G401 (cell line): ENCODE measurements around the gene SH3RF3. TPM values are rescaled to one million over a fixed set of nuclear protein-coding genes. Genes with fewer than 3 reads are reported as not detected.
"Not testable (repeated sequence)": the region's sequence is repeated elsewhere in the genome, so short reads cannot be mapped to it uniquely, and the experiment has no call there.

Source experiments
- DNase-seq: peaks from one replicate; pipeline ENCODE4 v3.0.0-alpha.2; 2015; ENCODE audit warnings: low spot score
- in situ Hi-C: cut with HindIII; loops from 2 replicates; pipeline ENCODE4 v1.10.0; 2016; ENCODE audit warnings: low sequenced_read_pairs, mixed read lengths
- total RNA-seq: library from RNA; depleted of rRNA; stranded (reverse); fragments of >200 nt; shearing (Covaris generic); gene quantifications from 2 replicates; pipeline ENCODE4 v1.2.3, GENCODE V29; 2014

Gene SH3RF3
- total RNA-seq, 1 experiment from 2014 or later = not detected

DNA sequence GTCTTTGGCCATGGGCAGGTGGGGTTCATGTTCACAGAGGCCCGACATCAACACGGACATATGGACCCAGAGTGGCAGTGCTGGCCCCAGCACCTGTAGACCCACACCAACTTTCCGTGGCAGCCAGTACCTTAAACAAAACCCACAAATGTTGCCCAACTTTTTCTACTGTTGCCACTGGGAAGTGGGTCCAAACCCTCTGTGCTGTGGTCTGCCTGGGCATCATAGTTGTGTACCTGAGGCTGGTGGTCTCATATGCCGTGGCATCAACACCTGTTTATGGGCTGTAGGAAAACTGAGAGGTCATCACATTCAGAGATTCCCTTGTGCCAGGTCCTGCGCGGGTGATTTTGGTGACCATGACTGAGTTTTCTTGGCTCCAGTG, 79.9 kb downstream of the SH3RF3 start:
- in situ Hi-C loops = no loop called here
- no peak for DNase-seq

DNA sequence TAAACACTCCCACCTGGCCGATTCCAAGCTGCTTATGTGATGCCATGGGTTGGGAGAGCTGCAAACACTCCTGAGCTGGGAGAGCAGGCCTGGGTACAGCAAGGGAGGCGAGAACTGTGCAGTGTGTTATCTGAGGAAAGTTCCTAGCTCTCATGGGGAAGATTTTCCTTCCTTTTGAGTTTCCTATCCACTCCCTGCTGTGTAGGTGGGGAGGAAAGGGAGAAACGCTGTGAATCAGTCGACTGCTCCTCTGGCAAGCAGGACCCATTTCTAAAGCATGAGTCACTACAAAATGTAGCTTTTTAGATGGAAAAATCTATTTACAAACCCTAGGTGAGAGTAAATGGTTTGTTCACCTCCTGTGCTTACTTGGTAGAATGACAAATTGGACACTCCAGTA, 80.4 kb downstream of the SH3RF3 start:
- no peak for DNase-seq
- in situ Hi-C loops = no loop called here

DNA sequence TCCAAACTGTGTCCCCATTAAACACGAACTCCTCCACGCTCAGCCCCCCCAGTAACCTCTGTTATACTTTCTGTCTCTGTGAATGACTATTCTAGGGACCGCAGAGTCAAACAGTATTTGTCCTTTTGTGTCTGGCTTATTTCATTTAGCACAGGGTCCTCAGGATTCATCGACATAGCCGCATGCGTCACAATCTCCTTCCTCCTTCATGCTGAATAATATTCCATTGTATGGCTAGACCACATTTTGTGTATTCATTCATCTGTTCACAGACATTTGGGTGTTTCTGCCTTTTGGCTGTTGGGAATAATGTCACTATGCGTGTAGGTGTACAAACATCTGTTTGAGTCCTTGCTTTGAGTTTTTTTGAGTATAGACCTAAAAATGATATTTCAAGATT, 80.9 kb downstream of the SH3RF3 start:
- in situ Hi-C loops = no loop called here
- DNase-seq = no peak

DNA sequence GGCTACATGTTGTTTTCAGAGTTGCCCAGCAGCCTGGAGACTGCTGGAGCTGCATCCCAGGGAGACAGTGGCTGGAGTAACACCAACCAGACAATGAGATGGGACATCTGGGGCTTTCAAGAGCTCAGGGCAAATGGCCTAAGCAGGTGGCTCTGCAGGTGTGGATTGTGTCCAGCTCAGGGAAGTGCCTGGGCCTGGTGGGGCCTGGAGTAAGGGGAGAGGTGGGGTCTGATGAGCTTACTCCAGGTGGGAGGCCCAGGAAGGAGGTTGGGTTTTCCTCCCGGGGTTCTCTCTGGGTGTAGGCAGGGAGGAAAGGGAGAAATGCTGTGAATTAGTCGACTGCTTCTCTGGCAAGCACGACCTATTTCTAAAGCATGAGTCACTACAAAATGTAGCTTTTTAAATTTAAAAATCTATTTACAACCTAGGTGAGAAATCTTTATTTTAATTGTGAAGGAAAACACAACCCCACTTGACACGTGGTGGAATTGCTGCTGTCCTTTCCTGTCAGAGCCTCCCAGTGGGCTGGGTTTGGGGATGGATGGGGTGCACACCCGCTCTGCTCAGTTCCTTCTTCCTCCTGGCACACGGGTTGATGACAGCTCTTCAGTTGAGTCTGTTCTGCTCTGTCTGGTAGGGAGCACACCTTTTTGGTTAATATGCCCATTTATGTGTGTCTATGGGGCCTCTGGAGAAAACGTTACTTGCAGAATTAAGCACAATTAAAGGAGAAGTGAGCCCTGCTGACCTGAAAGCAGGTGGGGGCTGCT, 81.6 kb downstream of the SH3RF3 start:
- in situ Hi-C loops = no loop called here
- DNase-seq = no peak

DNA sequence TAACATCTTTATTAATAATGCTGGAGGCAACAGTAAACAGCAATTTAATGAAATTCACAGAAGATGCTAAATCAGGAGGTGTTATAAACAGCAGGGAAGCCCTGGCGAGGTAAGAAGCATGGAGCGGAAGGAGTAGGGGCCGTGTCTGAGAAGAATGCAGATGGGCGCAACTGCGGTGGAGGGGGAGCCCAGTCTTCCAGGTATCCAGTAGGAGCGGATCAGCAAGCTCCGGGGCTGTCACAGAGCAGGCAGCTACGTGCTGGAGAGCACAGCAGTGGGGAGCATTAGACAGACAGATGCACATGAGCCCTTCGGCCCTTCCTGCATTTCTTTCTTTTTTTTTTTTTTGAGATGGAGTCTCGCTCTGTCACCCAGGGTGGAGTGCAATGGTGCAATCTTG, 82.3 kb downstream of the SH3RF3 start:
- in situ Hi-C loops = no loop called here
- DNase-seq = no peak

DNA sequence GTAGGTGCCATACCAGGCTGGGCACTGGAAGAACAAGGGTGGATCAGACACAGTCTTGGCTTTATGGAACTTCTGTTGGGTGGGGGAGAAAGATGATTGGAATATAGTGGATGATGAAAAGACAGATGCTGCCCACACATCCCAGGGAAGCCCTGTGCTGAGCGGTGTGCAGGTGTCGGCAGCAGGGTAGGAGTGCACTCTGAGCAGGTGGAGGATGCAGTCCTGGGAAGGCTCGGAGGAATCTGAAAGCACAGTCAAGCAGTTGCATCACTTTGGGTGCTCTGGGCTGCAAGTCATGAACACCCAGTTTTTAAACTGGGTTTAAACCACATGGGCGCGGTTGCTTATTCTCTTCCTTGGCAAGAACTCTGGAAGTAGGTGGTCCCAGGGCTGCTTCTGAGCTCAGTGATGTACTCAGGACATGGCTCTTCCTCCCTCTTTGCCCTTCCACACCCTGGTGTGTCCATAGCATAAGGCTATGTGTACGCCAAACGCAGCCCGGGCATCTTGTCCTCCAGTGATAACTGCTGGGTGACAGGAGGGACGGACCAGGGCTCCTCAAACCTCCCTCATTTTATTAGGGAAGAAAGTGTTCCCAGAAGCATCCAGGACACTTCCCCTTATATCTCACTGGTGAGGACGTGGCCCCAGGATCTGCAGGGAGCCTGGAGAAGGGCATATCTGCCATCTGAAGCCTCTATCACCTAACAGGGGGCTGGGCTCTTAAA, 84.0 kb downstream of the SH3RF3 start:
- in situ Hi-C loops = no loop called here
- DNase-seq = no peak

DNA sequence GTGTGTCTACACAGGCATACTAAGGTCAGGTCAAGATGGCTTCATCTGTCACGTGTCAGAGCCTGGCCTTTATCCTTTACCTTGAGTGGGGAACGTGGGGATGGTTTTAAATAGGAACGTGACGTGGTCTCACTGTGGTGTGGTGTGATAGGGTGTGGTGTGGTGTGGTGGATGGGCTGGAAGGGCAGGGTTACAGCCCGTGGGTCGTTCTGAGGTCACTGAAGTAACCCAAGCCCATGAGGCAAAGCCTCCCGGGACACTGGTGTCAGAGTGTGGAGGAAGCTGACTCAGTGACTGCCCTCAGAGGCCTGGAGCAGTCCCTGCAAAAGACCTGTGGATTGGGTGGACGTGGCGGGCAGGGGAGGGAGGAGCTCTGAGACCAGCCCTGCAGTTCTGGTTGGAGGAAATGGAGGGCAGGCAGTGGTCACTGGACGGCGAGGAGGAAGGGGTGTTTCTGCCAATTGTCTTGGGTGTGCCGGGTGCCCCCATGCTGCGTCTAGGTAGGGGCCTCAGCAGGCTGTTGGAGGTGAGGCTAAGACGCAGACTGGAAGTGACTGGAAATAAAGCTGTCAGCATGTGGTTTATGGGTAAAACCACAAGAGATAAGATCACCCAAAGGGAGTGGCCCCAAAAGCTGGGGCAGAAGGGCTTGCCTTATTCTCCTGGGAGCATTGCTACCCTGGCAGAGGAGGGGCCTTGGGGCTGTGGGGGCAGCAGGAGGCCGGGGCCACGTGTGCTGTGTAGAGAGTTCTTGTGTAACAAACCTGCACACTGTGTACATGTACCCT, 84.8 kb downstream of the SH3RF3 start:
- DNase-seq = no peak
- in situ Hi-C loops = no loop called here

DNA sequence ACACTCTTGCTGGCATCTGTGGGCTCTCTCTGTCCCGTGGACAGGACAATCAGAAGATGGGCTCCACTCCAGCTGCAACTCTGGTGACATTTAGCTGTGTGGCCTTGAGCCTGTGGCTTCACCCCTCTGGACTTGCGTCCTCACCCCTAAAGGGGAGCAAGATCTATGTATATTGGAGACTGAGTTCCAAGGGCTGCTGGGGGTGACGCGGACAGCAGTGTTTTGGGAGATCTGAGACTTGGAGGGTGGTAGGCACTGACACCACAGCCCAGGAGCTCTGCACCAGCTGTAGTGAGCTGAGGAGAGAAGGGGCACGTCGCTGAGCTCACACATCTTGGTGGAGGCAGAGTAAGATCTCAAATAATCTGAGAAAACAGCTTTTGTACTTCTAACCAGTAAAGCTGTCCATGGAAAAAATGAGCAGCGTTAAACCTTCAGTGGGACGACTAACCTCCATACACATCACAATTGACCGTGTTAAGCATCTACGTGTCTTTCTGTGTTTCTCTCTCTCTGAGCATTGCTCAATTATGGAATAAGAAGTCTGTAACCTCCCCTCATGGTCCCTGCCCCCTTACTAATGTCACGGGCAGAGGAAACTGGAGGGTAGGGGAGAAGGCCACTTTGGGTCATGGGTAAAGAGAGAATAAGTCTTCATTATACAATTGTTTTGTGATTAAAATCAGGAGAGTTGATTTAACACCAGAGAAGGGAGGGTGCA, 85.8 kb downstream of the SH3RF3 start:
- DNase-seq = no peak
- in situ Hi-C loops = no loop called here

DNA sequence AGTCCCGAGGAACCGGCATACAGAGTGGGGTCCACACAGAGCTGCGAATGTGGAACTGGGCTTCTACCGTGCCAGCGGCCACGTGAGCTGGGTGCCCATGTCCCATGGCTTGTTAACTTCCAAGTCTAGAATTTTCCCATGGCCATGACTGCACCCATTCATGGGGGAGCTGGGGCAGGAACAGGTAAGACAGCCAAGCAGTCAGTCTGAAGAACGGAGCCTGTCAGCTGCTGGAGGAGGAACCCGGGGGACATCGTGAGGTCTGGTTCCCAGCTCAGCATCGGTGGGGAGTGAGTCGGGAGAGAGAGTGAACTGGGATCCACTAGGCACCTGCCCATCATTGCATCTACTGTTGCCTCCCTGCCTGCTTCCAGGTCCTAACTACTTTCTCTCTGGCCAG, 86.9 kb downstream of the SH3RF3 start:
- DNase-seq = no peak
- in situ Hi-C loops = no loop called here

DNA sequence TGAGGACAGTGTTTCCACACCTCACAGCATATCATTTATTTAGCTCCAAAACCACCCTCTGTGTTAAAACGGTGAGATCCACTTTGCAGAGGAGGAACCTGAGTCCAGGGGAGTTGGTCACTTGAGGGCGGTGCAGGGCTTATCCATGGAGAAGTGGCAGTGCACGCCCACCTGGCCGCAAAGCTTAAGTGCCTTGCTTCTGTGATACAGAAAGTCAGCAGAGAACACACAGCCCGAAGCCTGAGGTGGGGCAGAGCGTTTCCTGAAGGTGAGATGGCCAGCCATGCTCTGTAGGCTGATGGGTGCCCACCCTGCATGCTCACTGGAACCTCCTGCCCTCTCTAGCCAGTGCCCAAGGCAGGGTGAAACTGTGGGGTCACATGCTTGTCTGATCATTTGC, 87.3 kb downstream of the SH3RF3 start:
- no peak for DNase-seq
- in situ Hi-C loops = no loop called here

DNA sequence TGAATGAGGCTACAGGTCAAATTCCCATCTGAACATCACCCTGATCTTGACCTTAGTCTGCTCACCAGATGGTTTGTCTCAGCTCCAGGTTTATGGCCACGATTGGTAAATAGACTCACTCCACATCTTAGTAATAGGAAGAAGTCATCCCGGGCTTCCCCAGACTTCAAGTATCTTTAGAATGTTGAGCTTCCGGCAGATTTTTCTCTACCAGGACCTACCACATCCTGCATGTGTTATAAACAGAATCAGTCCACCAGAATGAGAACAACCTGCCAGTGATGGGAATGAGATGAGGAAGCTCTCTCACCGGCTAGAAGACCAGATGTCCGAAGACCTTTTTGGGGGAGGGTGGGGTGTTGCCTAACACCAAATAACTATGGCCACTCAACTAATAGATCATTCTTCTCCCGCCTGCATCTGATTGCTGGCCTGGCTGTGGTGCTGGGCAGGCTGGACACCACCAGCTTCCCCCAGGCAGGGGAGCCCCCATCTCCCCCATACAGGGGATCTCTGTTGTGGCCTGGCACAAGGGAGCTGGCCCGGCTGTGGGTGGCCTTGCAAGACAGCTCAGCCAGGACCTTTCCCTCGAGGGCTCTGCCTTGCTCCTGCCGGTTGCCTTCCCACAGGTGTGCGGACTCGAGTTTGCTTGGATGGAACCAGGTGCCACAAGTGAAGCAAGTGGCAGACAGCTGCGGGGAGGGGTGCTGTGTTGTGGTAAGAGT, 88.5 kb downstream of the SH3RF3 start:
- no peak for DNase-seq
- in situ Hi-C loops = no loop called here

DNA sequence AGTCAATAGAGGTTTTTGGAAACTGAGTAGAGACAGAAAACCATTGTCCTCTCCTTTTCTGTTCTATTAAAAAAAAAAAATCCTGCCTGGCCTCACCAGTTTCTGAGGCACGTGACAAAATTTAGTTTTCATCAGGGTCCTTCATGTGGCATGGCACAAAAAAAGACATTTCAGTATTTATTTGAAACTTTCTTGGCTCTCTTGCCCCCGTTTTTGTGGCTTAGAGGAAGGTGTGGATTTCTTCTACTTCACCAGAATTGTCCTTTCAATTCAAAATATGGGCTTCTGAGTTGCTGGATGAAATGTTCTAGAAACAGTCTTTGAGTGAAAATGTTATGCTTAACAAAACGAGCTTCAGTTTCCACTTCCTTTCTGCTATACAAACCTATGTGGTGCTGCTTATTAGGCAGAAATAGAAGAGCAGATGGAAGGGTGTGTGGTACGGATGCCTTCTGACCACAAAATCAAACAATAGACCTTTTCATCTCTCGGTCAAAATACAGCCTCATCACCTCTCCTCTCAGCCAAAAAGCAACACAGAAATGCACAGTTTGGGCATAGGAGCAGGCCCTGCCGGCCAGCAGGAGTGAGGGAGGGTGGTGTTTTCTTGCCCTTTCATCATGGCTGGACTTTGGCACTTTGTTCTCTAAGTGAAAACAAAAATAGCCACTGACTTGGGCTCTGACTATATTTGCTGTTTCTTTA, 89.2 kb downstream of the SH3RF3 start:
- peak; percentile 5 for DNase-seq
- in situ Hi-C loops = no loop called here

DNA sequence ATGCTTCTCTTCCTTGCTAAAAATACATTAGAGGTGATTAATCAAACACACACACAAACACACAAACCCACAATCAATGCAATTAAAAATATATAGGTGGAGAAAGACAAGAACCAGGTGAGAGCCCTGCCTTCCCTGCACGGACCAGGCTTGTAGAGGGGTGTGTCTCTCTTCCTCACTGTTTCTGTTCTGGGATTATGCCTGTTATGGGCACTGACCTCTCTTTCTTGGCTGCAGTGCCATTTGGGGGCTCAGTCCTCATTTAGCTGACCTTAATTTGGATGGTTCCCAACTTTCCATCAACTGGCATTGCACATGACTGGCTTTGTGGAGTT, 89.8 kb downstream of the SH3RF3 start:
- no peak for DNase-seq
- in situ Hi-C loops = no loop called here

DNA sequence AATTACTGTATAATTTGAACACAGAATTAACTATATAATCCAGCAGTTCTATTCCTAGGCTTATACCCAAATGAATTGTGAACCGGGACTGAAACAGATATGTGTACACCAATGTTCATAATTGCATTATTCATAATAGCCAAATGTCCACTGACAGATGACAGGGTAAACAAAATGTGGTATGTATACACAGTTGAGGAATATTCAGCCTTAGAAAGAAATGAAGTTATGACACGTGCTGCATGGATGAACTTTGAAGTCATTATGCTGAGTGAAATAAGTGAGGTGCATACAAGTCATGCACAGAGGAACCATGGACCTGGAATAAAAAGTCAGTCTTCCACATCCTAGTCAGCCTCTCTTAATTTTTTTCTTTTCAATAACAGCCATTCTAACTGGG, 91.9 kb downstream of the SH3RF3 start:
- no peak for DNase-seq
- in situ Hi-C loops = no loop called here

DNA sequence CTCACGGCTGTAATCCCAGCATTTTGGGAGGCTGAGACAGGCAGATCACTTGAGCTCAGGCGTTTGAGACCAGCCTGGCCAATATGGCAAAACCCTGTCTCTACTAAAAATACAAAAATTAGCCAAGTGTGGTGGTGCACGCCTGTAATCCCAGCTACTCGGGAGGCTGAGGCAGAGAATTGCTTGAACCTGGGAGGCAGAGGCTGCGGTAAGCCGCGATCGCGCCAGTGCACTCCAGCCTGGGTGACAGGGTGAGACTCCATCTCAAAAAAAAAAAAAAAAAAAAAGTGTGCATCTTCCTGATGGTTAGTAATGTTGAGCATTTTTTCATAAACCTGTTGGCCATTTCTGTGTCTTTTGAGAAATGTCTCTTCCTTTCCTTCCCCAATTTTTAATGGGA, 92.3 kb downstream of the SH3RF3 start:
- in situ Hi-C loops, DNase-seq: not testable (repeated sequence)

DNA sequence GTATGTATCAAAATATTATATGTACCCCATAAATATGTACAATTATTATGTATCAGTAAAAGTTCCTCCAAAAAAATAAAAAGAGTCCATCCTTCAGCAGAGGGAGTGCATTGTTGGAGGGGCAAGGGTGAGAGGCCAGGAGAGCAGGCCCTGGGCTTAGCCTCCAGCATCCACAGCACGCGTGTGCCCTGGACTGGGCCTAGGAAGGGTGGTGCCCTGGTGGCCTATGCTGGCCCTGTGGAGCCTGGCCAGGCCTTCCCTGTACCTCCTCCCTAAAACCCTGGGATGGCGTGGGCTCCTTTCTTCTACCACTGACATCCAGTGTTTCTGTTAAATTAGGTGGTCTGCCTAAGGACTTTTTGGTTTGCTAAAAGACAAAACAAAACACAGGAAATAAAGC, 93.4 kb downstream of the SH3RF3 start:
- in situ Hi-C loops = no loop called here

DNA sequence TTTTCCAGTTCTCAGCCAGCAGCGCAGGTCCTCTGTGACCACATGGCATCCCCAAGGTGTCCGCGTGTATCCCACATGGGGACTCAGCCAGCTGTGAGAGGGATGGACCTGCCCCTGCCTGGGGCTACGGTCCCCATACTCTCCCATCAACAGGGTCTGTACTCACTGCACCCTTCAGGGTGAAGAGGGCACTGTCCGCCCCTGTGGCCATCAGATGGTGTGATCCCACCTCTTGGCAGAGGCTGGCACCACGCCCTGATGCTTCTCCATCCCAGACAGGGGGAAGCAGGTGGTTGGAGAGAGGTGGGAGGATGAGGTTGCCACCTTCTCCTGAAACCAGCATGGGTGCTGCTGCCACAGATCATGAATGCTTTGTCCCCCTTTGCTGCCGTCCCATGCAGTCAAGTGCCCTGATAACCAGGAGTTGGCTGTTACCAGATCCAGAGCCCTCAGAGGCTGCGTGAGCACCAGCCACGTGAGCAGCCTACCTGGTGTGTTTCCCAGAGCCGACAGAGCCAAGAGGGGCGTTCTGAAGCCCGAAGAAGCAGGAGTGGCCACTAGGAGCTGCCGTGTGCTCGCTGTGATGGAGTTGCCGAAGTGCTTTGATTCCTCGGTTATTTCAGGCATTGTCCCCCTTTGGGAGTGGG, 93.9 kb downstream of the SH3RF3 start:
- no peak for DNase-seq

More for the DNA sequence above, 93.4 kb downstream of the SH3RF3 start:
- no peak for DNase-seq

DNA sequence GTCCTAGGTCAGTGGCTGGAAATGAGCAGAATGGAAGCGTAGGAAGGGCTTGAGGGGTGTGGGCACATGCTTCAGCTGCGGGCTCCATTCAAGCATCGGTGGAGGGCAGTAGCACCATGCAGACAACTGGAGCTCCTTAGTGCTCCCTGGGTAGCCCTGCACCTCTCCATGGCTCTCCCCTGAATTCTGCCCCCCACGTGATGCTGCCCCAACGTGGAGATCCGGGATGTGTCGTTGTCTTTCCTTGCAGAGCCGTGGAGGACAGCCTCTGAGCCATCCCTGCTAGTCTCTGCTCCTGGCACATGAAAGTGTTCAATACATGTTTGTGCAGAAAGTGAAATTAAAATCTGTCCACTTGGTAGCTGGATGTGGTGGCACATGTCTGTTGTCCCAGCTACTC, 94.5 kb downstream of the SH3RF3 start:
- in situ Hi-C loops = no loop called here
- DNase-seq = no peak

More for the DNA sequence above, 93.9 kb downstream of the SH3RF3 start:
- in situ Hi-C loops = no loop called here
